SIG-M5 treated with dmso at 0.1 percent for 504 hours (cell line): ENCODE data around the gene NOP10.
"Not testable (repeated sequence)": the region's sequence is repeated elsewhere in the genome, so short reads cannot be mapped to it uniquely, and the experiment has no call there.

ENCODE experiments used
- DNase-seq: peaks from one replicate; lab custom pipeline; 2025; ENCODE audit not compliant: unreplicated experiment; lab: John Stamatoyannopoulos, UW

NOP10 gene

DNA sequence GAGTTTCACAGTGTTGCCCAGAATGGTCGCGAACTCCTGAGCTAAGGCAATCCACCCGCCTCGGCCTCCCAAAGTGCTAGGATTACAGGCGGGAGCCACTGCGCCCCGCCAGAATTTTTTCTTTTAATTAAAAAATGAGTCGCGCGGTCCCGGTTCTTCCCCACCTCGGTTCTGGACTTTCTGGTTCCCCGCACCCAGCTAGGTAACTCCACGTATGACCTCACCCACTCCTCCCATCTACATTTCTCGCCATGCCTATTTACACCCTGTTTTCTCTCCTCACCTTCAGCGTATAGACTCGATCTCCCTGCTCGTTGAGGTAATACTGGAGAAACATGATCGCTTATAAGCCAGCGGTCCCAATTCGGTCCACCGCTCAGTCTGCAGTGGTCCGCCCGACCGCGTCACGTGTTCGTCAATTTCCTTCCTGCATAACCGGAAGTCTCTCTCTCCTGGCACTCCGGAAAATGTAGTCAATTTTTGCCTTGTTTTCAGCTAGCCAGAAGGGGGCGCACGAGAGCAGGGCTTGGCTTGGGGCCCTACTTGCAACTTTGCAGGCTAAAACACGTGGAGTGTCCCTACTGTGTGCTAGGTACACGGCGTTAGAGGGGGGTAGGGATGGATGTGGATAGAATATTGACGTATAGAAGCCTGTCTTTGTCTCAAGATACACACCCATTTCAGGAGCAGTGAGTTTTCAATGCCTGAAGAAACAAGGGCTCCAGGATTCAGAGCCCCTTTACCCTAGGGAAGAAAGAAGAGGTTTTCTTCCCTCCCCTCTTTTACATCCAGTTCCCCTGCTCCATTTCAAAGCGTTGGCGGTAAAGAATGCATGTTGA is at the start of gene NOP10, which contains the start of gene NUTM1:
Gene NOP10 (minus strand): TSS at position 400 of the 839 bp plus-strand sequence. CDS start 63 bp downstream, at position 337.
Gene NUTM1 (plus strand): TSS at position 579 of the 839 bp plus-strand sequence. CDS start 382 bp downstream, outside the sequence.
- peak; percentile 91 for DNase-seq

DNA sequence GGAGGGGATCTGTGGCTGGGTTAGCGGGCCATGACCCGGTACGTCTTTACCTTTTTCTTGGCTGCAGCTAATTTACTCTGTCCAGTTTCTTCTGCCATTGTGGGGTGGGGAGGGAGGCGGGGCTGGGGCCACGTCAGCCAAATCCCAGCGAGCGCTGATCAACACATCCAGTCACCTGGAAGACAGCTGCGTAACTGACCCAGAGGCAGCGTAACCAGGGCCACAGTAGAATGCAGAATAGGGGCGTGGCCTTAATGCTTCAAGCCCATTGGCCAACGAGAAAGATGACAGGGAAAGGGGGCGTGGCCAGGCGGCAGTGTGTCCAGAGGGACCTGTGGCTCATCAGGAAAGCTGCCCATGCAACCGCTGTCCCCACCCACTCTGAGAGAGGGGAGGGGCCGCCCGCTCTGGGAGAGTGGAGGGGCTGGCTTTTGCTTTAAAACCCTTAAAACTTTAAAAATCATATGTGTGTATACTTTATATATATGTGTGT is 46.7 kb upstream of the NOP10 start:
- DNase-seq, result not testable (repeated sequence)

DNA sequence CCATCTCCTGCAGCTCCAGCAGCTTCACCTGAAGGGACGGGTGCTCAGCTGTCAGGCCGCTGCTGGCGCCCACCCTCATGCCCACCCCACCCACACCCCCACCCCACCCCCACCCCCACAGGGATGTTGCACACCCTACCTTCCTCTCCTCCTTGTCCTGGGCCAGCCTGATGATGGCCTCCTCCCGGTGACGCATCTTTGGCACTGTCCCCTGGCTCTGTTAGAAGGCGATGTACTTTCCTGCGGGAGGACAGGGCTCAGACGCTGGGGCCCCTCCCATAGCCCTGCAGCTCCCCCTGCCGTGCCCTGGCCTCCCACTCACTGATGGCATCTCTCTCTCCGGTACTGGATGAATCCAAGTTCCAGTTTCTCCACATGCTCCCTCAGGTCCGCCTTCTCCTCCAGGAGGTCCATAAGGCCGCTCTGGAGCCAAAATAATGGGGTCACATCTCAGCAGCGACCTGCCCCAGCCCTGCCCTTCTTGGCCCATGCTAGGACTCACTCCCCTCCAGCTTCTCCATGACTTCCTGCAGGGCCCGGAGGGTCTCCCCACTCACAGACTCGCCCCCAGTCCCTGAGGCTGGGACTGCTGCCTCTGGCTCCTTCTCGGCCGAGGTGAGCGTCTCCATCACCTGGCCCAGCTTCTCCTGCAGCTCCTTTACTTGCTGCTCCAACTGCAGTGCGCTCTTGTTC is 39.0 kb upstream of the NOP10 start:
- not testable (repeated sequence) for DNase-seq

DNA sequence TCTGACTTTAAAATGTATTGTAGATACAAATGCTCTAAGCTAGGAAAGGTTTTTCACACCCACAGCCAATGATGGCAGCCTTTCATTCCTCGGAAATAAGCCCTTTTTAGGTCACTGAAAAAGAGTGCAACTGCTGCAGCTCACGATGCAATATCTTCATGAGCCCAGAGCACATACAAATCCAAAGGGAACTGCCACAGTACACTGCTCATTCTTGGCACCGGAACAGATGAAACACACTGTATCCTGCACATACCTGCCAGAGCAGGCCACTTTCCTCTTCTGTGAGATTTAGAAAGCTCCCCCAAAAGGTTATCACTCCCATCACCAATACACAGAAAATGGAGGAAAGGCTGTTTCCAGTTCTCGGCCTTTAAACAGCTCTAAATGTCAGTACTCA is 37.6 kb upstream of the NOP10 start:
- DNase-seq, result not testable (repeated sequence)

DNA sequence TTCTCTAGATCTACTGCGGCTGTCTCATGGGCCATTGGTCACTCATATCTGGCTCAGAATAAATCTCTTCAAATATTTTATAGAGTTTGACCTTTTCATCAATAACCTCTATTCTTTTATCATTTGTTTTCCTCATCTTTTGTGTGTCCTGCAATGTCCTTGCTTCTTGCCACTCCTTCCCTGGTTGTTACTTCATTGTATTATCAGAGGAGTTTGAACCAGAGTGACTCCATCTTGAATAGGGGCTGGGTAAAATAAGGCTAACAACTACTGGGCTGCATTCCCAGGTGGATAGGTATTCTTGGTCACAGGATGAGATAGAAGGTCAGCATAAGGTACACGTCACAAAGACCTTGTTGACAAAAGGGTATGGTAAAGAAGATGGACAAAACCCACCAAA is 33.9 kb upstream of the NOP10 start:
- no peak for DNase-seq

DNA sequence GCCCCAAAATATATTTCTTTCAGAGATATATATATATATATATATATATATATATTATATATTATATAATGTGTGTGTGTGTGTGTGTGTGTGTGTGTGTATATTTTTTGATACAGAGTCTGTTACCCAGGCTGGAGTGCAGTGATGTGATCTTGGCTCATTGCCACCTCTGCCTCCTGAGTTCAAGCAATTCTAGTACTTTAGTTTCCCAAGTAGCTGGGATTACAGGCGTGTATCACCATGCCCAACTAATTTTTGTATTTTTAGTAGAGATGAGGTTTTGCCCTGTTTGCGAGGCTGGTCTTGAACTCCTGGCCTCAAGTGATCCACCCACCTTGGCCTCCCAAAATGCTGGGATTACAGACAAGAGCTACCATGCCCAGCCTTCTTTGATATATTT is 32.6 kb upstream of the NOP10 start:
- not testable (repeated sequence) for DNase-seq

DNA sequence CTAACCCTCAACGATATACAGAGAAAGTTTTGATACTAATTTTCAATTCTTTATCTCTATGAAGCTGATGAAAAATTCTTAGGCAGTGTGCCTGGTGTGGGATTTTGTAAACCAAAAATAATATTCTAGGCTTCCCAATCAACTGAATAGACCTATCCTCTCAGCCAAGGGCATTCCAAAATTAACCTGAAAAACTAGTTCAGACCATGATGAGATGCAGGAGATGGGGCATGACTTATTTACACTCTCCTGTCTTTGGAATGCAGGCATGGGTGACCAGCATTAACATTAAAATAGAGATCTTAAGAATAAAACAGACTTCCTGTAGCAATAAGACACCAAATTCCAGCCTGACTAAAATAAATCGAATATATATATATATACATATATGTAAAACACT is 31.9 kb upstream of the NOP10 start:
- no peak for DNase-seq

DNA sequence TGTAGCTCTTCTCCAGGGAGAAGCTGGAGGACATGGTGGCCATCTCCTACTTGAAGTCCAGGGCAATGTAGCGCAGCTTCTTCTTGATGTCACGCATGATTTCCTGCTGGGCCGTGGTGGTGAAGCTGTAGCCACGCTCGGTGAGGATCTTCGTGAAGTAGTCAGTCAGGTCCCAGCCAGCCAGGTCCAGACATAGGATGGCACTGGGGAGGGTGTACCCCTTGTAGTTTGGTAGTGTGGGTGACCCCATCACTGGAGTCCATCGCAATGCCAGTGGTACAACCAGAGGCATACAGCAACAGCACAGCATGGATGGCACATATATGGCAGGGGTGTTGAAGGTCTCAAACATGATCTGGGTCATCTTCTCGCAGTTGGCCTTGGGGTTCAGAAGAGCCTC is 31.0 kb upstream of the NOP10 start:
- DNase-seq, result no peak

DNA sequence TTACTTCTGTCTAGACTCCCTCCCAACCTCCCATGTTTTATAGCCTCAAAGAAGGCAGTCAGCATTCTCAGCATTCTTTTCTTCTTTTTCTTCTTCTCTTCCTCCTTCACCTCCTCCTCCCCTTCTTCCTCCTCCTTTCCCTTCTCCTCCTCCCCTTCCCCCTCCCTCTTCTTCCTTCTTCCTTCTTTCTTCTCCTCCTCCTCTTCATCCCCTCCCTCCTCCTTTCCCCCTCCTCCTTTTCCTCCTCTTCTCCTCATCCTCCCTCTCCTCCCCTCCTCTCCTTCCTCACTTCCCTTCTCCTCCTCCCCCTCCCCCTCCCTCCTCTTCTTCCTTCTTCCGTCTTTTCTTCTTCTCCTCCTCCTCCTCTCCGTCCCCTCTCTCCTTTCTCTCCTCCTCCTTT is 27.7 kb upstream of the NOP10 start:
- no peak for DNase-seq

DNA sequence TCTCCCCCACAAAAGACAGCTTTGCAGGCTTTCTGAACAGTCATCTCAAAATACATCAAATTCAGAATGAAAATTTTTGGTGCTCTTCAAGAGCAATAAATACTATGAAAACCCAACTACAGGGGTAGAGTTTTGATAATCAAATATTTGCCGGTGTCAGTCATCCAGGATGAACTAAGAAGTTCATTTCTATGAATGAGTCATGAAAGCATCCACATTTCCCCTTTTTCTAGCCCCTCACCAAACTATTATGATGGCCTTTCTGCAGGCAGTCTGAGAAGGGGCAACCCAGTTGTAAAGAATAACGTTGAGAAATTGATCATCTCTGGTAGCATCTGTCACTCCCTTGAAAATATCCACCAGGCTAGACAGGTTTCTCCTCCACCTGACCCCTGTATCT is 27.2 kb upstream of the NOP10 start:
- no peak for DNase-seq

DNA sequence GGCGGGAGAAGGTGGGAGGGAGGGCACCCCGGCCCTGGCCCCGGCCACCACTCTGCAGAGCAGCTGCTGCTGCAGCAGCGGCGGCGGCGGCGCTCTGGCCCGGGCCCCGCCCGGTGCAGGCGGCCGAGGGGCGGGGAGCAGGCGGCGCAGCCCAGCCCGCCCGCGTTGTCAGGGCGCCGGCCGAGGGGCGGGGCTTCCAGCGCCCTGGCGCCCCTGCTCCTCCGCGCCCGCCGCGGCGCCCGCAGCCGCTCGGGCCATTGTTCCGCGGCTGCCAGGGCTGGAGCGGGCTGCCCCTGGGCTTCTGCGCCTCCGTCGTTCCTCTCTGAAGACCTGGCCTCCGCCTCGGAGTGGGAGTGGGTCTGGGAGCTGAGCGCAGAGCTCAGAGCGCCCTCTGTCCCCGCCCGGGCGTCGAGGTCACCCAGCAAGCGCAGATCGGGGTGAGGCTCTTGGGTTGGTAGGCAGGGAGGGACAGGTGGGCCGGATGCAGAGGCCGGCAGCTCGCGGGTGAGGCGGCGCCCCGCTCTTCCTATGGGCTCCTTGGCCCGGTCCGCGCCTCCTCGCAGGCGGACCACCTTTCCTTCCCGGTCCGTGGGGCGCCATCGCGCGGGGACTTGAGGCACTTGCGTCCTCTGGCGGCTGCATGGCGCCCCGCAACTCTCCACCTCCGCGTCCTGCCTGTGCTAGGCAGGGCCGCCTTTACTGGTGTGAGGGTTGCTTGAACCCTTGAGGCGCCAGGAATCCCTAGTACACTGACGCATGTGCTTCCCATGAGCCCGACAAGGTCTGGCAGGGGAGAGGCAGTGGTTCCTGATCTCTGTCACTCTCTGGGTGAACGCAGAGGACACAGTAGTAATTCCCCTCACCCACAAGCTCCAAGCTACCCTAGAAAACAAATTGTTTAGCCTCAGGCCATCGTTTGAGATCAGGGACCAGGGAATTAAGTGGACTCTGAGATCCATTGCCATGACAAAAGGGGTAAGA is 24.5 kb upstream of the NOP10 start, which contains the start of gene LPCAT4:
Gene LPCAT4 (minus strand): TSS at position 96 of the 981 bp plus-strand sequence. CDS start 96 bp downstream, outside the sequence.
- peak; percentile 75 for DNase-seq

DNA sequence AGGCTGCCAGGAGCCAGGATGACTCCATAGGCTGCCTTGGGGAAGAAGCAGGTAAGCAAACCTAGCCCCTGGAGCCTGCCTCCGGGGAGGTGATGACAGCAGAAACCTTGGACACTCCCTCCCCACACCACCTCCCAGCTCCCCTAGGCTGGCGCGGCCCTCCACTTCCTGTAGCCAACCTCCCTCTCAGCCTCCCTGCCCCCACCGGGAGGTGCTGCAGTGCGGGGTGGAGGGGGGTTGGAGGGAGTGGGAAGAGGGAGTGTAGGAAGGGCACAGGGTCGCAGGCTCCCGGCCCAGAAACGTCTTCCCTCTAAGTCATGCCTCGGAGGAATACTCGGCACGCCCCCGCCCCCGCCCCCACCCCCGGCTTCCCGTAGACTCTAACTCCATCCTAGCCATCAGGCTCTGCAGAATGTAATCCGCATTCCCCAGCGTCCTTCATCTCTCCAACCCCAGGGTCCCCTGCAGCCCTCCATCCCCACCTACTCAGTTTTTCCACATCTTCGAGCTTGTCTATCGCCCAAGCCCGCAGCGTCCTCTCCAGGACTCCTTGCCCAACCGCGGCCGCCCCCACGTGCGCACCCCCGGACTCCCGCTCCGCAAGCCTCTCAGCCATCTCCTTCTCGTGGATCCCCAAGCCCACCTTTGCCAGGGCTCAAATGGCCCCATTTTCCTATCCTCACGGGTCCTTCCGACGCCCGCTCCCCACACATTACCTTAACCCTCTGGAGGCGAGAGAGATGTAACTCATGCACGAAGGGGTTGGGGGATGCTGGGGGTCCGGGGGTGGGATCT is 23.5 kb upstream of the NOP10 start:
- DNase-seq, result peak; percentile 53

DNA sequence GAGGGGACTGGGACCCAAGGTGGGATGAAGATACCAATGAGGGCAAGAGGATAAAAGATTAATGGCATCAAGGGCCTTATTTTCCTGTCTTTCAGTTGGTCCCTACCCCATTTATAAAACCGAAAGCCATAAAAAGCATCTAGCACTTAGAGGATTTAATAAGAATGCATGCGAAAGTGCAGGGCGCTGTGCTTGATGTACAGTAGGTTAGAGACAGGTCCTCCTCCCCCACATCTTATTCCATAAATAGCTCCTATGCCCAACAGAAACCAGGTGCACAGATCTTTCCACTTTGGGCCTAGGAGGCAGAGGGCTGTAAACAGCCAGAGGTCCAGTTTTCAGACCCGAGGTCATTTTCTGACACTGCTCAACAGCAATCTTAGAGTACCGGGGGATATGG is 22.9 kb upstream of the NOP10 start:
- DNase-seq, result no peak

DNA sequence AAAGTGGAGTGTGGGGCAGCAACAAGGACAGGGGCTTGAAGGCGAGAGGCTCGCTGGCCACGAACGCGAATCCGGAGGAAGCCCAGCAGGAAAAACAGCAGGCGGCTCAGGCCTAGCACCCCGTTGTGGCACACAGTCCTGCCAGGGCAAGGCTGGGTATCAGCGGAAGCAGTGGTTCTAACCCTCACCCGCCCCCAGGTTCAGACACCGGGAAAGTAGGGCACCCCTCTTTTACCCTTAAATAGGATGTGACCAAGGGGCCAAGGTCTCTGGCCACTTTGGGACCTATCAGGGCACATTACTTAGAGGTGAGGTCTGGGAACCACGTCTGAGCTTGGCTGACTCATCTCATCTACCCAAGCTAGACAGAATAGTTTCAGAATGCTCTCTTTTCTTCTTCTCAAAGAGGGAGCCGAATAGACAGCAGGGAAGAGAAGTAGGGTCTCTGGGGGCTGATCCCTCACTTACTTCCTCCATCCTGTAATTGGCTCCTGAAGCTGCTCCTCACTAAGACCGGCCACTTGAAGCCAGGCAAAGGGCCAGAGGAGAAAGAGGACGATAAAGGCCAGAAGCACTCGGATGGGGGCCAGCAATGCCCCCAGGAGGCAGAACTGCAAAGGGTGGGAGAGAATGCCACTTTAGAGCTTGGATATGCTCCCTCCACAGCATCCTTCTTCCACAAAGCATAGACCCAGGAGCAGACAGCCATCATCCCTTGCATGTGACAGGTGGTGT is 22.3 kb upstream of the NOP10 start:
- peak; percentile 34 for DNase-seq

DNA sequence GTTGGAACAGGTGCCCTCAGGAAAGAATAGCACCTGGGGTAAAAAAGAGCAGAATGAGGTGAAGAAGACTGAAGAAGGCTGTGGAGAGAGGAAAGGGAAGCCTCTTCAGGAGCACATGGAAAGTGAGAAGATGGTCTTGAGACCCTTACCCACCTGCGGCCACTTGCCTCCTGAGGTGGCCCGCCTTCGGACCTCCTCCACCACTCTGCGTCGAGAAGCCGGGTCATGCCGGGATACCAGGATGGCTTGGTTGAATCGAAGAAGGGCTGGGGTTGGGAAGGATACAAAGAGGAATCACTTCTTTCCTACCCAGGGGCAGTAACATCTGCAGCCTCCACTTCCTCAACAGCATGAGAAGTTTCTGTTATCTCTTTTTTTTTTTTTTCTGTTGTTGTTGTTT is 21.1 kb upstream of the NOP10 start:
- DNase-seq, result no peak

DNA sequence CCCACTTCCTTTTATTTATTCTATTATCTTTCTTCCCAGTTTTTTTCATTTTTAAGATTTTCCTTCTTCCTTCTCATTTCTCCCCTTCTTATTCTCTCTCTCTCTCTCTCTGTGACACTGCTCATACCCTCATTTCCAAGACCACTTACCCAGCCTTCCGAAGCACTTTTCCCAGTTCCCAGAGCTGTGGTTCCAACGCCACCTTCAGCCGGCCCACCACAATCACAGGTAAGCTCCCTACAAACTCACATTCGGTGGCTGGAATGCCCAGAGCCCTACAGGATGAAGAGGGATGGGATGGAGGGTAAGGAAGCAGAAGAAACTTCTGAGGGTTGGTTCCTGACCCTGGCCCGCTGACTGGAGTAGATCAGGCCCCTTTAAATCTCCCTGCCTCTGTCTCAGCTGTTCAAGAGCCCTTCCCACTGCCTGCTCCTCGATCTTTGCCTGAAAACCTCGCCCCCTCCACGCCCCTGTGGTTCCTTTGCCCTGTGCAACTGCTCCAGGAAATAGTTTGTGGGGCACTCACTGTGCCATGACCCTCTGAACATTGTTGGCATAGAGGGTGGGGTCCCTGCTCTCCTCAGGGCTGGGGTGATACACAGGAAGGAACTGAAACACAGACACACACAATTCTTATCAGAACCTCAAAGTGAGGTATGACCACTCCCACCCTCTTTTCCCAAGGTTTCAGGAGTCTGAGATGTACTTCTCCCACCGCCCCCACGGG is 19.3 kb upstream of the NOP10 start:
- no peak for DNase-seq

DNA sequence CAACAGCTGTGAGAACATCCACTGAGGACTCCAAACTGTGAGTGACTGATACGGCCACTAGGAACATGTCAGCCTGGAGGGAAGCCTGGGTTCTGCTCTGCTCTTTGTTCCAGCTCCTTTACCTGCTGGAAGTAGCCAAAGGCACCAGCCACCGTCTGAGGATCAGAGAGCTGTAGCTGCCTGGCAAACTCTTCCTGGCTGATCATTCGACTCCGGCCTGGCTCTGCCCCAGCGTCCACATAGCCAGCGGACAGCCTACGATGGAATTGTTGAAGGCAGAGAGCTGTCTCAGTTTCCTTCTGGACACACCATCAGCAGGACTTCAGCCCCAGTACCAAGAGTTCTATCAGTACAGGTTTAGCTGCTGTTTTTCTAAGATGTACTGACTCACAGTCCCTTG is 18.3 kb upstream of the NOP10 start:
- no peak for DNase-seq

DNA sequence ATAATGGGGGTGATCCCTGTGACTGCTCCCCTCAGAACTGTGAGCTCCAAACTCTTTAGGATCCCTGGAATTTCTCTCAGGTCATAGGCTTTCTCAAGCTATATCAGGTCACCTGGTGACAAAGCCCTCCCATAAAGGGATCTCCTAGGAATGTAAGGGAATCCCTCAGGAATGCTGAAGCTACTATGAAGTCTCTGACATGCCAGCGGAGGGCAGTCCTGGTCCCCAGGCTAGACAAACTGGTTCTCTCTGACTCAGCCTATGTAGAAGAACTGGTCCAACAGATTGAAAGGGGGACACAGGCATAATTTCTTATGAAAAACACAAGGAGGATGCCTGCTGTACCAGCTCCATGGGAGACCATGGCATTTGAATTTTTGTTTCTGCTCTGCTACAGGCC is 17.4 kb upstream of the NOP10 start:
- peak; percentile 41 for DNase-seq

DNA sequence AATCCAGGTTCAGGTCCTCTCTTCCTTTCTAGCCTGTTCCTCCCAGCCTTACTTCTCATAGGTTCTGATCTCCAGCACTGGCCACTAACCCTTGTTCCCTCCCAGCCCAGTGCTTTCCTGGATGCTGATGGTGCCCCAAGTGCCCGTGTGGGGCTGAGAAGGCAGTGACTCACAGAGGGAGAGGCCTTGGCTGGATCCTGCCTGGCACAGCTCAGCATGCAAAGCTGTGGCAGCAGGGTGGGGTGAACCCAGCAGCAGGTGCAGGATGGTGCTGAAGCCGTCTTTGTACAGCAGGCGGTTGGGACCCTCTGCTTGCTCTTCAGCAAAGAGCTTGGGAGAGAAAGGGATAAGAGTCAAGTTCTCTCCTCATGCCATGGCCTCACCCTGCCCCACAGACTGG is 16.5 kb upstream of the NOP10 start:
- no peak for DNase-seq
